ENCODE results near the gene WNT9A. TPM values are rescaled to one million over a fixed set of nuclear protein-coding genes. Genes with fewer than 3 reads are reported as not detected.

WNT9A gene
- total and polyA plus RNA-seq, 2 experiments from 2014 or later: 1.4 TPM; not detected in 1

- peak in 1 of 2 donors; percentile 35 for DNase-seq (ENCODE audit: low read depth in 1 of 2, low spot score in 1 of 2)
Observed at GRCh38 chr1:227901906-227902640, 45.7 kb downstream of the WNT9A start.

GRCh38 chr1:227901239-227901905, 46.4 kb downstream of the WNT9A start:
- H3K27me3 ChIP-seq: no peaks in the 10 kb centered on the region
- no peak overlapping the region for H3K27ac ChIP-seq
- H3K36me3 ChIP-seq: no peaks in the 10 kb centered on the region
- peaks cover under 1% of the 10 kb centered on the region for H3K4me1 ChIP-seq (ENCODE audit: low read depth)
- DNase-seq (ENCODE audit: low read depth in 1 of 2, low spot score in 1 of 2): no peak
- H3K9me3 ChIP-seq (ENCODE audit: low read depth): no peaks in the 10 kb centered on the region
- no peak for TF ChIP-seq CTCF (IDR thresholded peaks at IDR 0.05; ENCODE audit: low read depth, low read length)
- no peak overlapping the region for H3K4me3 ChIP-seq

More at GRCh38 chr1:227901906-227902640, 45.7 kb downstream of the WNT9A start:
- no peak overlapping the region for H3K27ac ChIP-seq
- no peak overlapping the region for H3K4me3 ChIP-seq
- H3K9me3 ChIP-seq (ENCODE audit: low read depth): no peaks in the 10 kb centered on the region
- peak; percentile 15 for TF ChIP-seq CTCF (IDR thresholded peaks at IDR 0.05; ENCODE audit: low read depth, low read length)
- H3K36me3 ChIP-seq: no peaks in the 10 kb centered on the region
- no peaks in the 10 kb centered on the region for H3K4me1 ChIP-seq (ENCODE audit: low read depth)
- H3K27me3 ChIP-seq: no peaks in the 10 kb centered on the region

- no peak for TF ChIP-seq CTCF (IDR thresholded peaks at IDR 0.05; ENCODE audit: low read depth, low read length)
- Histone ChIP-seq H3K4me3 (no peak overlapping the region), H3K36me3 (no peaks in the 10 kb centered on the region), H3K27me3 (no peaks in the 10 kb centered on the region), H3K27ac (no peak overlapping the region), H3K9me3 (ENCODE audit: low read depth) (no peaks in the 10 kb centered on the region), H3K4me1 (ENCODE audit: low read depth) (peaks cover 8% of the 10 kb centered on the region)
- no peak for DNase-seq (ENCODE audit: low read depth in 1 of 2, low spot score in 1 of 2)
Observed at GRCh38 chr1:227900571-227901051, 47.1 kb downstream of the WNT9A start.

- no peak overlapping the region for H3K4me3 ChIP-seq
- no peak for TF ChIP-seq CTCF (IDR thresholded peaks at IDR 0.05; ENCODE audit: low read depth, low read length)
- no peak for DNase-seq (ENCODE audit: low read depth in 1 of 2, low spot score in 1 of 2)
- no peaks in the 10 kb centered on the region for H3K27me3 ChIP-seq
- no peaks in the 10 kb centered on the region for H3K36me3 ChIP-seq
- no peak overlapping the region for H3K27ac ChIP-seq
- no peaks in the 10 kb centered on the region for H3K9me3 ChIP-seq (ENCODE audit: low read depth)
- H3K4me1 ChIP-seq (ENCODE audit: low read depth): peaks cover 8% of the 10 kb centered on the region
Observed at GRCh38 chr1:227899820-227900449, 47.8 kb downstream of the WNT9A start.

- Histone ChIP-seq H3K27me3 (no peaks in the 10 kb centered on the region), H3K4me1 (ENCODE audit: low read depth) (peaks cover 8% of the 10 kb centered on the region), H3K27ac (no peak overlapping the region), H3K4me3 (no peak overlapping the region), H3K9me3 (ENCODE audit: low read depth) (no peaks in the 10 kb centered on the region), H3K36me3 (no peaks in the 10 kb centered on the region)
- no peak for TF ChIP-seq CTCF (IDR thresholded peaks at IDR 0.05; ENCODE audit: low read depth, low read length)
- DNase-seq (ENCODE audit: low read depth in 1 of 2, low spot score in 1 of 2): no peak
Observed at GRCh38 chr1:227899141-227899819, 48.5 kb downstream of the WNT9A start.

Data from cardiac muscle cell (in vitro differentiated cells and primary cell).